ENCODE results near the gene APOC3.

The APOC3 gene

DNA sequence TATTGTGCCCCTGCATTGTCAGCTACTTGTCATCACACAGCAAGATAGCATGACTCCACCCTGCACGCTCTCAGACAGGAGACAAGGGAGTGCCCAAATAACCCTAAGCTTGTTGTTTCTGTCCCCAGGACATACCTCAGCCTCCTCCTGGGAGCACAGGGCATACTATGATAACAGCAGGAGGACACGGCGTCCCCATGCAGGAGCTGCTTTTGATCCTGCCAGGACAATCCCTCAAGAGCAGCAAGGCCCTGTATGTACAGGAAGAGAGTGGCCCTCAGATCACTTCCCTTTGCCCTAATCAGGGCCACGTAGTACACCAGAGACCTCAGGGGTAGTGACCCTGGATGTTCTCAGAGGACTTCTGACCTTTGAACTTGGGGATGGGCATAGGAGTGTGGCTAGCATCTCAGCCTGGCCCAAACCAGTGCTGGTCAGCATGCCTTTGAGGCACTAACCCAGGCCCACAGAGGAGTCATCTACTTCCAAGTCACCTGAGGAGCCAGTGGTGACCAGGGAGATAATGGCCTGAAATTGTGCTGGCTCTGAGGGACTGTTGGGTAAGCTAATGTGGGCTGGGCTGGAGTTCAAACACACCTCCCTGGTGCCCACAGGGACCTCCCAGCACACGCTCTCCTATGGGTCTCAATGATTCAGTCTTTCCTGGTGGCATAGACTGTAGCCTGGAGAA lies 15.8 kb upstream of the APOC3 start:
- no peak overlapping the region for H3K27ac Mint-ChIP-seq
- H3K27me3 Mint-ChIP-seq (ENCODE audit: low read depth, poor library complexity) = peaks cover 3% of the 10 kb centered on the region
- TF ChIP-seq, protein P1, sequence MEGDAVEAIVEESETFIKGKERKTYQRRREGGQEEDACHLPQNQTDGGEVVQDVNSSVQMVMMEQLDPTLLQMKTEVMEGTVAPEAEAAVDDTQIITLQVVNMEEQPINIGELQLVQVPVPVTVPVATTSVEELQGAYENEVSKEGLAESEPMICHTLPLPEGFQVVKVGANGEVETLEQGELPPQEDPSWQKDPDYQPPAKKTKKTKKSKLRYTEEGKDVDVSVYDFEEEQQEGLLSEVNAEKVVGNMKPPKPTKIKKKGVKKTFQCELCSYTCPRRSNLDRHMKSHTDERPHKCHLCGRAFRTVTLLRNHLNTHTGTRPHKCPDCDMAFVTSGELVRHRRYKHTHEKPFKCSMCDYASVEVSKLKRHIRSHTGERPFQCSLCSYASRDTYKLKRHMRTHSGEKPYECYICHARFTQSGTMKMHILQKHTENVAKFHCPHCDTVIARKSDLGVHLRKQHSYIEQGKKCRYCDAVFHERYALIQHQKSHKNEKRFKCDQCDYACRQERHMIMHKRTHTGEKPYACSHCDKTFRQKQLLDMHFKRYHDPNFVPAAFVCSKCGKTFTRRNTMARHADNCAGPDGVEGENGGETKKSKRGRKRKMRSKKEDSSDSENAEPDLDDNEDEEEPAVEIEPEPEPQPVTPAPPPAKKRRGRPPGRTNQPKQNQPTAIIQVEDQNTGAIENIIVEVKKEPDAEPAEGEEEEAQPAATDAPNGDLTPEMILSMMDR (IDR thresholded peaks at IDR 0.05) = no peak
- DNase-seq = no peak
- H3K4me1 Mint-ChIP-seq = no peaks in the 10 kb centered on the region
- H3K36me3 Mint-ChIP-seq (ENCODE audit: low read depth) = no peaks in the 10 kb centered on the region
- H3K9me3 Mint-ChIP-seq = no peaks in the 10 kb centered on the region
- H3K4me3 Mint-ChIP-seq = no peak overlapping the region

DNA sequence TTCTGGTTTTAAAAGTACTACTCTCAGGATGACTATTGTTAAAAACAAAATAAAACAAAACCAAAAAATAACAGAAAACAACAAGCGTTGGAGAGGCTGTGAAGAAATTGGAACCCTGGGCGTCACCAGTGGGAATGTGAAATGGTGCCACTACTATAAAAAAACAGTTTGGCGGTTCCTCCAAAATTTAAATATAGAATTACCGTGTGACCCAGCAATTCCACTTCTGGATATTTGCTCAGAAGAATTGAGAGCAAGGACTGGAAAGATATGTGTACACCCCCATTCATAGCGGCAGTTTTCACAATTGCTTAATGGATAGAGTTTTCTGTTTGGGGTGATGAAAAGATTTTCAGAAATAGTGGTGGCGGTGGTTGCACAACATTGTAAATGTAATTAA lies 15.2 kb upstream of the APOC3 start:
- no peaks in the 10 kb centered on the region for H3K9me3 Mint-ChIP-seq
- H3K27ac Mint-ChIP-seq = no peak overlapping the region
- H3K36me3 Mint-ChIP-seq (ENCODE audit: low read depth) = no peaks in the 10 kb centered on the region
- H3K4me3 Mint-ChIP-seq = no peak overlapping the region
- no peak for DNase-seq
- no peaks in the 10 kb centered on the region for H3K4me1 Mint-ChIP-seq
- peaks cover 3% of the 10 kb centered on the region for H3K27me3 Mint-ChIP-seq (ENCODE audit: low read depth, poor library complexity)
- TF ChIP-seq, protein P1 (IDR thresholded peaks at IDR 0.05) = no peak

GRCh38 chr11:116819049-116819448 lies 10.7 kb upstream of the APOC3 start:
- Mint-ChIP-seq H3K27me3 (ENCODE audit: low read depth, poor library complexity) (no peaks in the 10 kb centered on the region), H3K27ac (no peak overlapping the region), H3K4me1 (peaks cover 4% of the 10 kb centered on the region), H3K9me3 (no peaks in the 10 kb centered on the region), H3K36me3 (ENCODE audit: low read depth) (no peaks in the 10 kb centered on the region), H3K4me3 (no peak overlapping the region)
- DNase-seq = no peak
- TF ChIP-seq, protein P1 (IDR thresholded peaks at IDR 0.05) = no peak

GRCh38 chr11:116821050-116821918 lies 8.4 kb upstream of the APOC3 start:
- no peaks in the 10 kb centered on the region for H3K9me3 Mint-ChIP-seq
- no peak overlapping the region for H3K4me3 Mint-ChIP-seq
- TF ChIP-seq, protein P1 (IDR thresholded peaks at IDR 0.05) = no peak
- H3K27me3 Mint-ChIP-seq (ENCODE audit: low read depth, poor library complexity) = no peaks in the 10 kb centered on the region
- no peak for DNase-seq
- H3K27ac Mint-ChIP-seq = no peak overlapping the region
- no peaks in the 10 kb centered on the region for H3K36me3 Mint-ChIP-seq (ENCODE audit: low read depth)
- H3K4me1 Mint-ChIP-seq = peaks cover 10% of the 10 kb centered on the region

- H3K27me3 Mint-ChIP-seq (ENCODE audit: low read depth, poor library complexity) = peaks cover 3% of the 10 kb centered on the region
- DNase-seq = no peak
- H3K9me3 Mint-ChIP-seq = no peaks in the 10 kb centered on the region
- TF ChIP-seq, protein P1 (IDR thresholded peaks at IDR 0.05) = no peak
- H3K36me3 Mint-ChIP-seq (ENCODE audit: low read depth) = no peaks in the 10 kb centered on the region
- no peak overlapping the region for H3K27ac Mint-ChIP-seq
- no peak overlapping the region for H3K4me3 Mint-ChIP-seq
- peaks cover 18% of the 10 kb centered on the region for H3K4me1 Mint-ChIP-seq
Measured at GRCh38 chr11:116822575-116822974, 7.1 kb upstream of the APOC3 start.
